Measurements from ENCODE around the gene BTBD18.
"Not testable (repeated sequence)": the region's sequence is repeated elsewhere in the genome, so short reads cannot be mapped to it uniquely, and the experiment has no call there.

BTBD18 gene

GRCh38 chr11:57732661-57733060 lies 19.0 kb downstream of the BTBD18 start:
- DNase-seq (ENCODE audit: low read depth) = no peak

GRCh38 chr11:57729479-57729878 lies 22.1 kb downstream of the BTBD18 start:
- no peak for DNase-seq (ENCODE audit: low read depth)

DNA sequence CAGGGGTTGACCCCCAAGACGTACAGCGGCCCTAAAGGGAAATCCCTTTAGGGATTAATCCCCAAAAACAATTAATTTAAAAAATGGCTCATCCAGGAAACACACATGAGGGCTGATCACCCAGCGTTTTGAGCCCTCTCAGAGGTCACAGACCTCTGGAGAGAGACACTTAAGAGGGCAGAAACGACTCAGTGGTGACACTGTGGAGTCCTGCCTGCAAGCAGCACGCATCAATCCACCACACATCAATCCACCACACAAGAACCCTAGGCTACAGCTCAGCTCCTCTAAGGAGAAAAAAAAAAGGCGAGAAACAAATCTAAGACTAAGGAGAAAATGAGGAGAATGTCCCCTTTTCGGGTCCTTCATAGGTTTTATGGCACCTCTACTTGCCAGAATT lies 22.8 kb downstream of the BTBD18 start:
- no peak for DNase-seq (ENCODE audit: low read depth)

- no peak for DNase-seq (ENCODE audit: low read depth)
Observed at GRCh38 chr11:57727185-57727584, 24.4 kb downstream of the BTBD18 start.

DNA sequence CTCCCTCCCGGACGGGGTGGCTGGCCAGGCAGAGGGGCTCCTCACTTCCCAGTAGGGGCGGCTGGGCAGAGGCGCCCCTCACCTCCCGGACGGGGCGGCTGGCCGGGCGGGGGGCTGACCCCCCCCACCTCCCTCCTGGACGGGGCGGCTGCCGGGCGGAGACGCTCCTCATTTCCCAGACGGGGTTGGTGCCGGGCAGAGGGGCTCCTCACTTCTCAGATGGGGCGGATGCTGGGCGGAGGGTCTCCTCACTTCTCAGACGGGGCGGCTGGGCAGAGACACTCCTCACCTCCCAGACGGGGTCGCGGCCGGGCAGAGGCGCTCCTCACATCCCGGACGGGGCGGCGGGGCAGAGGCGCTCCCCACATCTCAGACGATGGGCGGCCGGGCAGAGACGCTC lies 34.9 kb downstream of the BTBD18 start:
- not testable (repeated sequence) for DNase-seq (ENCODE audit: low read depth)

DNA sequence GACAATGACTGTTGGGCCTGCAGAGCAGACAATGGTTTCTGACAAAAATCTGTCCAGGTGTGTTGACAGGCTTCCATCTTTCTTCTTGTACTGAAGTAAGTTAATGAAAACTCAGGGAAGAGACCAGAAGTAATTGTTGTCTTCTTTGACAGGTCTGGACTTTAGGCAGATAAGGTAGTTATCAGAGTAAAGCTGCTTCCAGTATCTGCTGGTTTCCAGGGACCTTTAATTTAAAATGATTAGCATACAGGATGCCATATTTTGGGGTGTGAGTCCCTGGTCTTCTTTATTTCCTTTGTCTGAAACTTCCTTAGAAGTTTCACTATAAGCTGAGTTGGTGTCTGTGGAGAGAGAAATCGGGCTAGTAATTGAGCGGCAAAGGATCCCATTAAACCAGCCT lies 37.8 kb downstream of the BTBD18 start:
- no peak for DNase-seq (ENCODE audit: low read depth)

DNA sequence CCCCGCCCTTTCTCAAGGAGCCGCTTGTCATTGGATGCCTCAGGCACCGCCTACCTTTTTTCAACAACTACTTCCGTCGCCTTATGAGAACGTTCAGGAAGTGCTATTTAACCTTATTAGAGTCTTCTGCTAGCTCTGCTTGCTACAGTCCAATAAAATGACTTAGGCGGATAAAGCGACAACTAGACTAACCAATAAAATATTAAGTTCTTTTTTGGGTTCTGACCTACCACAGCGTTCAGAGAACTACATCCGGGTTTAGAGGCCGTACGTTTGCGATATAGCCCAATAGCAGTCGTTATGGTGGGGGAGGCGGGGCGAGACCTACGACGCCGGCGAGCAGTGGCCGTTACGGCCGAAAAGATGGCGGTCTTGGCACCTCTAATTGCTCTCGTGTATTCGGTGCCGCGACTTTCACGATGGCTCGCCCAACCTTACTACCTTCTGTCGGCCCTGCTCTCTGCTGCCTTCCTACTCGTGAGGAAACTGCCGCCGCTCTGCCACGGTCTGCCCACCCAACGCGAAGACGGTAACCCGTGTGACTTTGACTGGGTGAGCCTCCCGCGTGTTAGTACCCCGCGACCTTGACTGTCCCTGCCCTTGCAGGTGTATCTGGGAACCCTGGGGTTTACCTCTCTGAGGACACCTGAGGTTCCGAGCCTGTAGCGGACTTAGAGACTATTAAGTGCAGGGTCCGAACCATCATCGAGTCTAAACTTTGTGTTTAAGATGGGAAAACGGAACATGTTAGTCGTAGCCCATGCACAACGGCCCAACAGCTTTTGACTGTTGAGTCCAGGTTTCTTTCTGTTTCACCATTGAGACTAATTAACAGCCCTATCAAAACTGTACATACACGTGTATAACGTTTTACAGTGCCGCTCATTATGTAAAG lies 39.1 kb downstream of the BTBD18 start, which contains the start of gene TMX2:
TMX2 (plus strand) TSS at position 338 of the 895 bp plus-strand sequence; CDS start at position 364, 26 bp downstream.
- DNase-seq (ENCODE audit: low read depth) = peak; percentile 80

DNA sequence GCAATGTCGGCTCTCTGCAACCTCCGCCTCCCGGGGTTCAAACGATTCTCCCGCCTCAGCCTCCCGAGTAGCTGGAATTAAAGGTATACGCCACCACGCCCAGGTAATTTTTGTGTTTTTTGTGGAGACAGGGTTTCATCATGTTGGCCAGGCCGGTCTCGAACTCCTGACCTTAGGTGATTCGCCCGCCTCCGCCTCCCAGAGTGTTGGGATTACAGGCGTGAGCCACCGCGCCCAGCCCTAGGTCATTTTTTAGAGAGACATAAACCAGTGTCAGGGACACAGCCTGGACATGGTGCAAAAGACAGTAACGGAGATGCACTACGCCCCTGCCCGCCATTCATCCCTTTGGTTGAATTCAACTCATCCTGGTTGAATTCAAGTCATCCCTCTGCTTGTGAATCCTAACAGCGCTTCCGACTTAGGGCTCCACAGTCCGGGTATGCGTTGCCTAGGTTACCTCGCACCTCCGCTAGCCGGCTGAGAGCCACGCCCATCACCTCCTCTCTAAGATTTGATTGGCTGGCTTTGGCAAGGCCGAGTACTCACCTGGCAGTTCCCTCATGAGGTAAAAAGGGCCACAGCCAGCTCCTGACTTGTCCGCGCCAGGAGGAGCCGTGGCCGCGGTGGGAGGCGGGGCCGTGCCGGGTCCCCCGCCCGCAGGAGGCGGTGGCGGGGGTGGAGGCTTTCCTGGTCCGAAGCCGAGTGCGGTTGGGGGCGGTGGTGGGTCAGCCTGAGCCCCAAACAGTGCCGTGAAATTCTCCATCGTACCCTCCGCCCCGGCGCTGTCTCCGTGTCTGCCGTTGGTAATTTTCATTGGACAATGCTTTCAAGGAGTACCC lies 40.0 kb downstream of the BTBD18 start, which contains the start of gene MED19:
MED19 (minus strand) TSS at position 802 of the 842 bp plus-strand sequence; CDS start at position 766, 36 bp downstream.
- peak; percentile 66 for DNase-seq (ENCODE audit: low read depth)

- no peak for DNase-seq (ENCODE audit: low read depth)
Observed at GRCh38 chr11:57709802-57710367, 41.7 kb downstream of the BTBD18 start.

DNA sequence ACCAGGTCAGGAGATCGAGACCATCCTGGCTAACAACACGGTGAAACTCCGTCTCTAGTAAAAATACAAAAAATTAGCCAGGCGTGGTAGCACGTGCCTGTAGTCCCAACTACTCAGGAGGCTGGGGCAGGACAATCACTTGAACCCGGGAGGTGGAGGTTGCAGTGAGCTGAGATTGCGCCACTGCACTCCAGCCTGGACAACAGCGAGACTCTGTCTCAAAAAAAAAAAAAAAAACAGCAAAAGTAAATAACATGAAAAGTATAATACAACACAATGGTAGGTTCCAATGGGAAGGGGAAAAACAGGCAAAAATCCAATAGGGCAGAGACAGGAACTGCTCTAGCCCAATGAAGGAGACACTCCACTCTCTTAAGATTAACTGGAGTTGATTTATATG lies 46.2 kb downstream of the BTBD18 start:
- not testable (repeated sequence) for DNase-seq (ENCODE audit: low read depth)

GRCh38 chr11:57704932-57705331 lies 46.7 kb downstream of the BTBD18 start:
- DNase-seq (ENCODE audit: low read depth) = no peak

DNA sequence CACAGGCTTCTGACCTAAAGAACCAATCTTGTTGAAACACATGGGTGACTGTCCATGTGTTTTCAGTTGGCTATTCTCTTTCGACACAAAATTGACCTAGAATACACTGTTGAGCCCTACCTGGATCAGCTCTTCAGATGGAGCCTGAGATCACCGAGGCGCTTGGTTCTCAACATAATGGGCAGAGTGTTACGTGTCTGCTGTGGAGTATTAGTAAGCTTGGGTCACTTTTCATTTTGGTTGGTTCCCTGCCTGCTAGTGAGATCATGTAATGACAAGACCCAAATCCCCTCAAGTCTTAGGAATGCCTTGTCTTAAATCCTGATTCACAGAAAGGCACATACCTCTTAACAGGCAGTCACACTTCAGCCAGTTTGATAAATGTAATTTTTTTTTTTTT lies 48.3 kb downstream of the BTBD18 start:
- DNase-seq (ENCODE audit: low read depth) = no peak

GRCh38 chr11:57700425-57700824 lies 51.2 kb downstream of the BTBD18 start:
- DNase-seq (ENCODE audit: low read depth) = no peak

DNA sequence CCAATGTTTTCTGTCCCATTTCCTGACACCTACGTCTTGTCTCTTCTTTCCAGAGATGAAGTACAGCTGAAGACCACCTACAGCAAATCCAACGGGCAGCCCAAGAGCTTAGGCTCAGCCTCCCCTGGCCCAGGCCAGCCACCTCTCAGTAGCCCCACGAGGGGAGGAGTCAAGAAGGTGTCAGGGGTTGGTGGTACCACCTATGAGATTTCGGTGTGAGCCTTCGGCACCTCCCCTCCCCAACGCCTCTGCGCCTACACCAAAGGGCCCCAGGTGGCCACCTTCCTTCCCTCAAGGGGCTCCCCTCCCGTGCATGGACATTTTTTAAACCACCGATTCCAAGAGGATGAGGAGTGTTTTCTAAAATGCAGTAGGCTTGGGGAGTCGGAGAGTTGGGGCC lies 51.8 kb downstream of the BTBD18 start:
- DNase-seq (ENCODE audit: low read depth) = no peak

DNA sequence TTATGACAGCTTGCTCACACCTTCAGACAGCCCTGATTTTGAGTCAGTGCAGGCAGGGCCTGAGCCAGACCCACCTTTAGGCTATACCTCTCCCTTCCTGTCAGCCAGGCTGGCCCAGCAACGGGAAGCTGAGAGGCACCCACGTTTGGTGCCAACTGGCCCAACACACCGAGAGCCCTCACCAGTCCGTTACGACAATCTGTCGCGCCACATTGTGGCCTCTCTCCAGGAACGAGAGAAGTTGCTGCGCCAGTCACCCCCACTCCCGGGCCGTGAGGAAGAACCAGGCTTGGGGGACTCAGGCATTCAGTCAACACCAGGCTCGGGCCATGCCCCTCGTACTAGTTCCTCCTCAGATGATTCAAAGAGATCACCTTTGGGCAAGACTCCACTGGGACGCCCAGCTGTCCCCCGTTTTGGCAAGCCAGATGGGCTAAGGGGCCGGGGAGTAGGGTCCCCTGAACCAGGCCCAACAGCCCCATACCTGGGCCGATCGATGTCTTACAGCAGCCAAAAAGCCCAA lies 52.7 kb downstream of the BTBD18 start:
- DNase-seq (ENCODE audit: low read depth) = no peak
